ENCODE data around the gene MYO1D. TPM values are rescaled to one million over a fixed set of nuclear protein-coding genes. Genes with fewer than 3 reads are reported as not detected.

The MYO1D gene
- total RNA-seq, 1 experiment from 2014 or later, result 1.3 TPM

DNA sequence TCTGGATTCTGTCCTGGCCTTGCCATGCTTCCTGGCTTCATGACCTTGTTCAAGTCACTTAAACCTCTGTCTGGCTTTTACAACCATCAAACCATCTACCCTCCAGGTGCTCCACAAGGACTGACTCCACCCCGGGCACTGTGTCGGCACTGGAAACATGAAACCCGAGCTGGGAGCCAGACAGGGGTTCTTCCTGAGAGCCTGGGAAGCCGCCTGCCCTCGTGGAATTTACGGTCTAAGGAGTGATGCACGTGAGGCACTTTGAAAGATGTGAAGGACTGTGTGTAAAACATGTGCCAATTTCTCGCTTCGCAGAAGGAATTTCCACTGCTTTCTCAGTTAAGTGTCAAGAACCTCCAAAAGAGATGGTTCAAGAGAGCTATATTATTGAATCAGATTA is 378.5 kb downstream of the MYO1D start:
- Histone ChIP-seq H3K4me1 (ENCODE audit: control insufficient read depth, insufficient read depth, low read length) (no peaks in the 10 kb centered on the region), H3K4me3 (ENCODE audit: low read depth in 2 of 2, low read length in 2 of 2) (no peak overlapping the region), H3K9me3 (ENCODE audit: control insufficient read depth, insufficient read depth, low read depth, low read length) (no peaks in the 10 kb centered on the region), H3K27me3 (ENCODE audit: control insufficient read depth, insufficient read depth, low read length) (no peaks in the 10 kb centered on the region), H3K27ac (ENCODE audit: low read length) (no peak overlapping the region), H3K36me3 (ENCODE audit: control insufficient read depth, insufficient read depth, low read length) (no peaks in the 10 kb centered on the region)
- BruUV-seq (replicated peaks), result no TSS peak
- DNase-seq (ENCODE audit: low read depth, low spot score) (no peak), ATAC-seq (no peak)
- ChIA-PET CTCF (no interaction called here), POLR2A (no interaction called here)
- in situ Hi-C loops (cut with HindIII; ENCODE audit: low pct_unique_long_range_greater_than_20kb, low sequenced_read_pairs), result no loop called here
- no peak for TF ChIP-seq SIN3A (IDR thresholded peaks at IDR 0.05; ENCODE audit: borderline replicate concordance, insufficient read depth, low read depth, low read length)
- no peak for TF ChIP-seq TCF7L2 (IDR thresholded peaks at IDR 0.05; ENCODE audit: low read depth, low read length)
- intact Hi-C loops (cut with micrococcal nuclease; ENCODE audit: unreplicated experiment), result loop anchor here (10.0 kb wide), 1 partner anchor 106 kb away; no protein-coding TSS in a partner anchor

DNA sequence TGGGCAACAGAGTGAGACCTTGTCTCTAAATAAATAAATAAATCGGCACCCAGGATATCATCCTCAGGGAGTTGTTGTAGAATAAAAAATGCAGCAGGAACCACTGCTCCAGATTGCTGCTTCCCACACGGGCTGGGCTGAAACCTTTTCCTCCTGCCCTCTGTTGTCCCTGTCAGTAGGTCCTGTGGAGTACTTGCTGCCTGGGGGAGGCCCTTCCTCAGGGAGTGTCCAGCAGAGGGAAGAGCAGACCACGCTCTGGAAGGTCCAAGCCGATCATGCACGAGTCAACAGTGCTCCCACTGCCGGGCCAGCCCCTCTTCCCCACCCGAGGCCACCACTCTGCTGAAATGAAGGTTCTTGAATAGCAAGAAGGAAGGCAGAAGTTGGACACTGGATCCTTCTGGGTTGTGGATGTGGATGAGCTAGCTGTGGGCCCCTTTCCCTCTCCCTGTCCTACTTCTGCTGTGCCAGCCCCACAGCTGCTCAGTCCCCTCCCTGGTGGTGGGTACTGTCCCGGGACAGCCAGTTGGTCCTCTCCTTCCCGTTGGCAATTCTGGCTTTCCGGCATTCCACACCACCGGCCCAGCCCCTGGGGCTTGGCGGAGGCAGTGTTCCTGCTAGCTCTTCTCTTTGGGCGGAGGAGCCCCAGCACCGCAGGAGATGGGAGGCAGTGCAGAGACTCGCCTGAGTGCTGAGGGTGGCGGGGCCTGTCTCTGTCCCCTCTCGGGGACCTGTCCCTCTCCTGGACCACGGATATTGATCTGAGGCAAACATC is 379.3 kb downstream of the MYO1D start:
- Histone ChIP-seq H3K27ac (ENCODE audit: low read length) (no peak overlapping the region), H3K4me3 (ENCODE audit: low read depth in 2 of 2, low read length in 2 of 2) (no peak overlapping the region), H3K9me3 (ENCODE audit: control insufficient read depth, insufficient read depth, low read depth, low read length) (no peaks in the 10 kb centered on the region), H3K4me1 (ENCODE audit: control insufficient read depth, insufficient read depth, low read length) (no peaks in the 10 kb centered on the region), H3K27me3 (ENCODE audit: control insufficient read depth, insufficient read depth, low read length) (no peaks in the 10 kb centered on the region), H3K36me3 (ENCODE audit: control insufficient read depth, insufficient read depth, low read length) (no peaks in the 10 kb centered on the region)
- DNase-seq (ENCODE audit: low read depth, low spot score) (no peak), ATAC-seq (0 out of 2 replicates have a peak, but pooled peaks have one; percentile 23)
- ChIA-PET CTCF (no interaction called here), POLR2A (no interaction called here)
- intact Hi-C loops (cut with micrococcal nuclease; ENCODE audit: unreplicated experiment) (loop anchor here (10.0 kb wide), 1 partner anchor 107 kb away; no protein-coding TSS in a partner anchor), in situ Hi-C loops (cut with HindIII; ENCODE audit: low pct_unique_long_range_greater_than_20kb, low sequenced_read_pairs) (no loop called here)
- TF ChIP-seq TCF7L2 (IDR thresholded peaks at IDR 0.05; ENCODE audit: low read depth, low read length) (no peak), REST (IDR thresholded peaks at IDR 0.05; ENCODE audit: insufficient read depth in 1 of 2, low read depth in 2 of 2, low read length in 1 of 2) (no peak), SIN3A (IDR thresholded peaks at IDR 0.05; ENCODE audit: borderline replicate concordance, insufficient read depth, low read depth, low read length) (no peak)
- BruUV-seq (replicated peaks), result no TSS peak

DNA sequence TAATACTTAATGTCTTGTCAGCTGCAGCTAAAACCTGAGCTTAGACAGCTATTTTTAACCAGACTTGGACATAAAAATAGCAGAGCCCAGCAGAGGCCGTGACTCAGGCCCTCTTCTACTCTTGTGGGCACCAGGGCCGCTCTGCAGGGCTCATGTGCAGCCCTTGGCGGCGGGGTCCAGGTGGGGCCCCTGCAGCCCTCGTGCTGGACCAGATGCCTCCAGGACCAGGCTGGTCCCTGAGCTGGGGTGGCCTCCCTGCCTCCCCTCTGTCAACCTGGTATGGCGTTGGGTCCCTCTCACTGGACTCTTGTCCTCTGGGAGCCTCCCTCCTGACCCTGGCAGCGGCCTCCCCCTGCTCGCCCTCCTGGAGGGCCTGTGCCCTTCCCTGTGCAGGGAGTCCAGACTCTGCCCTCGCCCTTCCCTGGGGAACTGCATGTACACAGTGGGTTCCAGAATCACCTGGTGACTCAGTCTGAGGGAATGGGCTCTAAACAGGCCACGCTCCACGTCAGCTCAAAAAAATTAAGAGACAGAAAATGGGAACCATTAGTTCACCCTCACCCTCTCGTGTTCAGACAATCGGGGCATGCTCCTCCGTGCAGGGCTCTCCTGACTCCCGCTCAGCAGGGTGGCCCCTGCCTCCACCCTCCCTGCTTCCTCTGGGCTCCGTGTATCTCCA is 380.4 kb downstream of the MYO1D start:
- BruUV-seq (replicated peaks), result no TSS peak
- Histone ChIP-seq H3K27me3 (ENCODE audit: control insufficient read depth, insufficient read depth, low read length) (no peaks in the 10 kb centered on the region), H3K36me3 (ENCODE audit: control insufficient read depth, insufficient read depth, low read length) (no peaks in the 10 kb centered on the region), H3K27ac (ENCODE audit: low read length) (no peak overlapping the region), H3K9me3 (ENCODE audit: control insufficient read depth, insufficient read depth, low read depth, low read length) (no peaks in the 10 kb centered on the region), H3K4me1 (ENCODE audit: control insufficient read depth, insufficient read depth, low read length) (no peaks in the 10 kb centered on the region), H3K4me3 (ENCODE audit: low read depth in 2 of 2, low read length in 2 of 2) (no peak overlapping the region)
- ChIA-PET POLR2A (interaction anchor here (0.6 kb wide), 1 partner anchor 21 kb away, joined by 5 read pairs; no protein-coding TSS in a partner anchor), CTCF (no interaction called here)
- no peak for ATAC-seq
- intact Hi-C loops (cut with micrococcal nuclease; ENCODE audit: unreplicated experiment) (loop anchor here (10.0 kb wide), 1 partner anchor 108 kb away; no protein-coding TSS in a partner anchor), in situ Hi-C loops (cut with HindIII; ENCODE audit: low pct_unique_long_range_greater_than_20kb, low sequenced_read_pairs) (no loop called here)
- DNase-seq (ENCODE audit: low read depth, low spot score), result no peak
- no peak for TF ChIP-seq SIN3A (IDR thresholded peaks at IDR 0.05; ENCODE audit: borderline replicate concordance, insufficient read depth, low read depth, low read length)
- no peak for TF ChIP-seq CTCF (IDR thresholded peaks at IDR 0.05)
- no peak for TF ChIP-seq REST (IDR thresholded peaks at IDR 0.05; ENCODE audit: insufficient read depth in 1 of 2, low read depth in 2 of 2, low read length in 1 of 2)
- no peak for TF ChIP-seq POLR2AphosphoS5 (IDR thresholded peaks at IDR 0.05; ENCODE audit: low read depth, low read length)
- TF ChIP-seq TCF7L2 (IDR thresholded peaks at IDR 0.05; ENCODE audit: low read depth, low read length), result no peak

Measured in Panc1 (cell line).